SW 1271 (cell line): ENCODE results near the gene SART3.
A peak's percentile ranks its signal among the peaks of the same experiment; 100 is the strongest.
"Not testable (repeated sequence)": the region's sequence is repeated elsewhere in the genome, so short reads cannot be mapped to it uniquely, and the experiment has no call there.

ENCODE experiments used
- DNase-seq, 2 experiments: peaks; one replicate each; lab custom pipeline; 2025; lab: John Stamatoyannopoulos, UW

Gene SART3

DNA sequence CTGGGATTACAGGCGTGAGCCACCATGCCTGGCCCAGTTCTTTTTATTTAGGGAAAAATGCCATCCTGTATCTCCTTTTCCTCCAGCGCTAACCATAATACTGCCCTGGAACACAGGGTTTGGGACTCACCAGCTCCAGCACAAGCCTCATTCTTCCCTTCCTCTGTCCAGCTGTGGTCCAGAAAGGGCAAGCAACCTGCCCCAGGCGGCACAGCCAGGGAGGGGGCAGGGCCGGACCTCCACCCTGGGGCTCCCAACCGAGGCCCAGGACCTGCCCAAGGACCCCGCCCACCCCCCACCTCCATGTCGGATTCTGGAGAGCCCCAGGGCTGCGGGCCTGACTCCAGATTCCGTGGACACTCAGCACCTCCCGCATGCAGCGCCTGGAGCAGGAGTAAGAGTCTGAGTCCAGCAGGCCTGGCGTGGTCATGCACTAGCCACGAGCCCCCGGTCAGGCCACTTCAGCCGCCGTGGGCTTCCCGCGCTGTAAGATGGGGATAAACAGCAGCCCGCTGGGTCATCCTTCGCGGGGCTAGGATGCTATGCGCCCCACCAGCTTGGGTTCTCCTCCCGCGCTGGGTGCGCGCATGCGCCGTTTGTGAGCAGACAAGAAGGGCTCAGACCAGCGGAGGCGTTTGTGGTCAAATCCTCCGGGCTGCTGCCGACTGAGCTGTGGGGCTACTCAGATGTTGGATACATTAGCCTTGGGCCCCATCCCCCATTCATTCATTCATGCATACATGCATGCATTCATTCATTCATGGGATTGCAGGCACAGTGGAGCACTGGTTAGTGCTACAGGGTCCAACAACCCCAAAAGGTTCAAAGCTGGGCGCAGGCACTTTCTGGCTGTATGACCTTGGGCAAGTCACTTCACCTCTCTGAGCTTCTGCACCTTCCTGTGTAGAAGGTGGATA, 20.6 kb upstream of the SART3 start:
- no peak for DNase-seq

DNA sequence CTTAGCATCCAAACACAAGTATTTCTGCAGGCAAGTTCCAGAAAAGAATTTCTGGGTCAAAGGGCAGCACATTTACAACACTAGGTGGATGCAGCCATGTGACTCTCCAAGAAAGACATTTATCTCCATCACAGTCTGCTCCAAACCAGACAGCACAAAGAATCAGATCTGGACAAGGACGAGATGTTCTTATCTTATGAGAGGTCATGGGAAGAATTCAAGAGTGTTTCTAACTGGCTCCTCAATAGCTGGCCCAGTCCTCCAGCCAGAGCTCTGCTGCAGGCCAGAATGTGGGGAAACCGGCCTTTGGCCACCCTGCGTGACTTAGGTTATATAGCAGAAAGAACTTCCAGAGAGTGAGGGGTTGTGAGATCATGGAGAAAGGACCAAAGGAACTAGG, 19.6 kb upstream of the SART3 start:
- no peak for DNase-seq

DNA sequence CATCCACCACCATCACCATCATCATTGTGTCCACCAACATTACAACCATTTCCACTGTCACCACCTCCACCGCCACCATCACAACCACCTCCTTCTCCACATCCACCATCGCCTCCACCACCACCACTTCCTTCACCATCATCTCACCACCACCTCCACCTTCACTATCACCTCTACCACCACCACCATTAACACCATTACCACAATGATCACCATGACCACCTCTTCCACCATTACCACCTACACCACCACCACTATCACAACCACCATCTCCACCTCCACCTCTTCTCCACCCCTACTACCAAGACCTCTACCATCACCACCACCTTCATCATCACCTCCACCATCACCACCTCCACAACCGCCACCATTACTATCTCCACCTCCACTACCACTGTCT, 17.8 kb upstream of the SART3 start:
- no peak for DNase-seq

- DNase-seq: no peak
Measured at GRCh38 chr12:108578264-108578663, 17.3 kb upstream of the SART3 start.

- no peak for DNase-seq
Measured at GRCh38 chr12:108577458-108577857, 16.5 kb upstream of the SART3 start.

DNA sequence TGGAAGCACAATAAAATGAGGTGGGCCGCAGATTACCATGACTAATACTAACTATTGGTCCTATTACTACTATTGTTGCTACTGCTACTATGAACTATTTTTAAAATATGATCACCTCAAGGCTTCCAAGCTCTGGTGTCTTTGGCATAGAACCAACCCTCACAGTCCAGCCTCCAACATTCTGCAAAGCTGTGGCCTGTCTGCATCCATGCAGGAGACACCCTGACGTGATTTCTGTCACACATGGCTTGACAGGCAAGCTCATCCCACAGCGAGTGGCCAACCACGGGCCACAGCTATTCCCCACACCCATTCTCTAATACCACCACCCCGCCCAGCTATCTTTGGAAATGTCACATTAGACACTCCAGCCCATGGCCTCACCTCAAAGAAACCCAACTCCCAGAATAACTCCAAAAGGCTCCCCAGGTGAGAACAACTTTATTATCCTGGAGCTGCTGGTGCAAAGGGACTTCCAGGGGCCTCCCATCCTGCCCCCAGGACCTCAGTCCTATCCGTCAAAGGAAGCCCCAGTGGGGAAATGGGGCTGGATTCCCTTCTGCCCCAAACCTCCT, 15.8 kb upstream of the SART3 start:
- no peak for DNase-seq

GRCh38 chr12:108575199-108575912, 14.4 kb upstream of the SART3 start:
- DNase-seq: no peak

- not testable (repeated sequence) for DNase-seq
Measured at GRCh38 chr12:108574276-108574675, 13.3 kb upstream of the SART3 start.

DNA sequence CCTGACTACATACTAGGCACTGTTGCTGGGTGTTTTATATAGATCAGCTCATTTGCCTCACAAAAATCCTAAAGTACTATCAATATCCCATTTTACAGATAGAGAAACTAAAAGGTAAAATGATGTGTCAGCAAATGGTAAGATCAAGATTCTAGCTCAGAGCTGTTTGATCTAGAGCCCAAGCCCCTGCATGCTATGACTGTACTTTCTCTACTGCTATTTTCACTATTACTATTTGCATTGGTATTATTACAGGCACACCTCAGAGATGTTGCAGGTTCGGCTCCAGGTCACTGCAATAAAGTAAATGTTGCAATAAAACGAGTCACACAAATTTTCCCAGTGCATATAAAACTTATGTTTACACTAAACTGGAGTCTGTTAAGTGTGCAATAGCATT, 12.3 kb upstream of the SART3 start:
- no peak for DNase-seq

DNA sequence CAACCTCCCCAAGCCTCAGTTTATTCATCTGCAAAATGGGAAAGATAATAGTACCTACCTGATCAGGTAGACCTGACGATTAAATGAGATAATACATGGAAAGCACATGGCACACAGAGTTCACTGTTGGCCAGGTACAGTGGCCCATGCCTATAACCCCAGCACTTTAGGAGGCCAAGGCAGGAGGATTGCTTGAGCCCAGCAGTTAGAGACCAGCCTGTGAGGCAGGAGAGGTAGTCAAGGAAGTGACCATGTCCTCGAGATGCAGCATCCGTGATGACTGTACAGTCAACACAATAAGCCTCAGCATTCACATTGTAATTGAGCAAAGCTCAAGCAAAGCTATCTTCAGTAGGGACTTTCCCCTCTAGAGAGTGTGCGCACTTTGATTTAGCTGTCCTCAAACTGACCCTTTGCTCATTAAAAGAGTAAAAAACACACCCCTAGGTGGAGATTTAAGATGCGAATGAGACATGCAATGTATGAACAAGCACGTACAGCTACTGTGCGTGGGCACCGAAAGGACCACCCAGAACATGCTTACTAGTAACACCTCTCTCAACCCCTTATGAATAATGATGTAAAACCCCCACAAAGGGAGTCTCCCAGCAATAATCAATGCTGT, 11.3 kb upstream of the SART3 start:
- DNase-seq: no peak

- DNase-seq: no peak
Measured at GRCh38 chr12:108571609-108572165, 10.7 kb upstream of the SART3 start.

GRCh38 chr12:108570743-108571608, 10.0 kb upstream of the SART3 start:
- DNase-seq: peak in 1 of 2 experiments; percentile 29

DNA sequence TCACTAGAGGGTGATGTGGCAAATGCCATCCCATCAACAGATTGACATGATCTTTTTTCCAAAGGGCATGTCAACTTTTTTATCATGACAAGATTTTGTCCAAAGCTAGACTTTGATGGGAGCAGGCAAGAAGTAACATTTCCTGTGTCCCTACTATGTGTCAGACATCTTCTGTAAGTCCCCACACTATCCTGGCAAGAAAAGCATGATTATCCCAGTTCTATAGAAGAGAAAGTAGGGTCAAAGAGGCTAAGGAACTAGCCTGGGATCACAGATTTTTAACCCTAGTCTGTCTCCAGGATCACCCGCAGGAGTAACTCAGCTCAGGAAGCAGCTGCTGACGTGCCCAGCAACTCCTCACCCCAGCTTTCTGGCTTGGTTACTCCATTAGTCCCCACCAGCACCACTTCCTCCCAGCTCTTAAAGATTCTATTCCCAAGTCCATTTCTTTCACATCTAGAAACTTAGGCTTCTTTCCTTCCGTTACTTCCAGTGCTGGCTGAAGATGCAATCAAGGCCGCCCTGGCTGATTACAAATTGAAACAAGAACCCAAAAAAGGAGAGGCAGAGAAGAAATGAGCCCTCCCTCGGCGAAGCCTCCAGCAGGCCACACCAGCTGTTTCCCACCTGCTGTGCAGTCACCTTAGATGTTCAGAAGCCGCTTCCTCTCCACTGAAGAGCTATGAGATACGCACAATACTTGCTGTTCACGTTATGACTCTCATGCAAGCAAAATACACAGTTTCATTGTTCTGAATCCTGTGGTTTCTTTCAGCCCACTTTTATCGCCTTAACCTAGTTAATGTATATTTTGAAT, 7.6 kb upstream of the SART3 start:
- DNase-seq: no peak

- no peak for DNase-seq
Measured at GRCh38 chr12:108567406-108568337, 6.7 kb upstream of the SART3 start.

- DNase-seq: no peak
Measured at GRCh38 chr12:108566452-108566851, 5.5 kb upstream of the SART3 start.

DNA sequence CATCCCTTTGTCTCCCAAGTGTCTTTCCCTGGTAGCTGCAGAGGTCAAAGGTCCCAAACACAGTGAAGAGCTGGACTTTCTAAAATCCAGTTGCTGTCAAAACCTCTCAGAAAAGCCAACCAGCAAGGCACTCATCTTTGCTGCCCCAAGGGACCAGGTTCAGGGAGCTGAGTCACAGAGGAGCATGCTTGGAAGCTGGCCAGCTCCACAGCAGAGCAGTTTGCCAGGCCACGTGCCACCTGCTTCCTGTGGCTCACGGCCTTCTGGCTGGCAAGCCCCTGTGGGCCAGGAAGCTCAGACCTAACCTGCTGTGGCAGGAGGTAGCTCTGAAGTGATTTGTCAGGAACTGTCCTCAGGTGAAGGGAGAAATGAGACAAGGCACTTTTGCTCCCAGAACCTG, 5.0 kb upstream of the SART3 start:
- DNase-seq: peak in 1 of 2 experiments; percentile 59

DNA sequence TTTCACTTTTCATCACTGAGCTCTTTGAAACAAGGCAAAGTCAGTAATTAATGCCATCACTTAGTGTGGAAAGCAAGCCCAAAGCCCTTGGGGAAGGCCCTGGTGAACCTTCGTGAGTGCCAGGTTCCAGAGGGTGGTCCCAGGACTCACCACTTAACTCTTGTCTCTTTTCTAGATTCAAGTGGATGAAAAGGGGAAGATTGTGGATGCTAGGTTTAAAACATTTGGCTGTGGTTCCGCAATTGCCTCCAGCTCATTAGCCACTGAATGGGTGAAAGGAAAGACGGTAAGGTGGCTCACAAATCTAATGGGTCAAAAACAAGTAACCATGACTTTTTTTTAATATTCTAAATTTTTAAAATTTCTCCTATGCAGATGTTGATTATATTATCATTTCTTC, 4.2 kb upstream of the SART3 start:
- no peak for DNase-seq

DNA sequence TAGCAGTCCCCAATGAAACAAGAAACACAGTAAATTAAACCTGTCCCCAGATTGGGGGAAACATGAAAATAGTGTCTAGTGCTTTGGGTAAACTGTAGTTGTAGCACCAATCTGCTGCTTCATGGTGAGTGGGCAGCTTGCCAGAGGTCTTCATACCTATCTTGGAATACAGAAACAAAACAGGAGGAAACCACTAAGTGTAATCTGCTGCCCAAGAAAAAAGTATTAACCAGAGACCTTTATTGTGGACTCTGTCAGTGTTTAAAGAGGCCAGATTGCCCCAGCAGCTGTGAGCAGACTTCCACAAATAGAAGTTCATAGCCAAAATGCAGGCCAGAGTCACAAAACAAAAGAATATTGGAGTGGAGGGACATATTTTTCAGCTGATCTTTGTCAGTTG, 3.8 kb upstream of the SART3 start:
- DNase-seq: no peak

GRCh38 chr12:108563804-108564151, 2.8 kb upstream of the SART3 start:
- DNase-seq: no peak
